Vagina (tissue), 2 donors: Measurements from ENCODE around the gene SPATA24.

Experiments used
- POLR2A ChIP-seq, 2 donors: fragments of 450-650 bp; IDR thresholded peaks; one replicate each; pipeline ENCODE4 v1.6.1; 2017; ENCODE audit warnings: antibody characterized with exemption in 2 of 2, mild to moderate bottlenecking in 2 of 2, moderate library complexity in 2 of 2
- POLR2AphosphoS5 ChIP-seq, 2 donors: sonication (generic); formaldehyde crosslinking; IDR thresholded peaks; one replicate each; pipeline ENCODE4 v1.9.0; 2017; ENCODE audit warnings: antibody characterized with exemption in 2 of 2, mild to moderate bottlenecking in 2 of 2, low read depth in 1 of 2; ENCODE audit not compliant: insufficient read depth in 1 of 2
- TF ChIP-seq, protein P1 (sequence below), 3 experiments: fragments of 450-650 bp in 2 of 3; fragments of 200-600 bp in 1 of 3; sonication (generic) in 1 of 3; IDR thresholded peaks; one replicate each; pipeline ENCODE4 v1.5.1; 2017 to 2019; ENCODE audit warnings: antibody characterized with exemption in 3 of 3, mild to moderate bottlenecking in 2 of 3, moderate library complexity in 2 of 3

DNA sequence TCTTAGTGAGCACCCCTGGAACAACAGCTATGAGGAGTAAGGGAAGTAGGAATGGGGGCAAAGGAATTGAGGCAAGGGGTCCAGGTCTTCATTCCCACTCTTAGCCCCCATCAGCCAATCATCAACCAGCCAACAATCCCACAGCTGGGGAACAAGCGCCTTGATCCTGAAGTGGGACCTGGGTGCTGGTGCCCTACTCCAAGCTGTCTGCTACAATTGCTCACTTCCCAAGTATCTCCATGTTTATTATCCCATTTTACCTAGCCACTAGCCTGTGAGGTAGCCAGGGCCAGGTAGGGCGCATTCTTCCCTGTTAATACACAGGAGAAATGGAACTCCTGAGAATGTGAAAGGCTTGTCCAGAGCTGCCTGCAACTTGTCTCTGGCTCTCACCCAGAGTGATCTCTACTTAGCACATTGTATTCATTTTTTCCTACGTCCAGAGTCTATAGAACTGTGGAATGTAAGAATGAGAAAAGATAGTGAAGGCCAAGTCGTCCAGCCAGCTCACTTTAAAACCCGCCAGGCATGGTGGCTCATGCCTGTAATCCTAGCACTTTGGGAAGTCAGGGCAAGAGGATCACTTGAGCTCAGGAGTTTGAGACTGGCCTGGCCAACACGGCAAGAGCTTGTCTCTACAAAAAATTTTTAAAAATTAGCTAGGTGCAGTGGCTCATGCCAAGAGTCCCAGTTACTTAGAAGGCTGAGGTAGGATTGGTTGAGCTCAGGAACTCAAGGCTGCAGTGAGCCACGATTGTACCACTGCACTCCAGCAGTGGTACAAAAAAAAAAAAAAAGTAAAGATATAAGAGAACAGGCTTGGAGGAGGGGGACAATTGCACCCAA is 41.7 kb upstream of the SPATA24 start:
- TF ChIP-seq POLR2A (IDR thresholded peaks at IDR 0.05): no peak
- TF ChIP-seq, protein P1, sequence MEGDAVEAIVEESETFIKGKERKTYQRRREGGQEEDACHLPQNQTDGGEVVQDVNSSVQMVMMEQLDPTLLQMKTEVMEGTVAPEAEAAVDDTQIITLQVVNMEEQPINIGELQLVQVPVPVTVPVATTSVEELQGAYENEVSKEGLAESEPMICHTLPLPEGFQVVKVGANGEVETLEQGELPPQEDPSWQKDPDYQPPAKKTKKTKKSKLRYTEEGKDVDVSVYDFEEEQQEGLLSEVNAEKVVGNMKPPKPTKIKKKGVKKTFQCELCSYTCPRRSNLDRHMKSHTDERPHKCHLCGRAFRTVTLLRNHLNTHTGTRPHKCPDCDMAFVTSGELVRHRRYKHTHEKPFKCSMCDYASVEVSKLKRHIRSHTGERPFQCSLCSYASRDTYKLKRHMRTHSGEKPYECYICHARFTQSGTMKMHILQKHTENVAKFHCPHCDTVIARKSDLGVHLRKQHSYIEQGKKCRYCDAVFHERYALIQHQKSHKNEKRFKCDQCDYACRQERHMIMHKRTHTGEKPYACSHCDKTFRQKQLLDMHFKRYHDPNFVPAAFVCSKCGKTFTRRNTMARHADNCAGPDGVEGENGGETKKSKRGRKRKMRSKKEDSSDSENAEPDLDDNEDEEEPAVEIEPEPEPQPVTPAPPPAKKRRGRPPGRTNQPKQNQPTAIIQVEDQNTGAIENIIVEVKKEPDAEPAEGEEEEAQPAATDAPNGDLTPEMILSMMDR (IDR thresholded peaks at IDR 0.05): no peak
- no peak for TF ChIP-seq POLR2AphosphoS5 (IDR thresholded peaks at IDR 0.05; ENCODE audit: insufficient read depth in 1 of 2, low read depth in 1 of 2)
